CD4-positive, alpha-beta T cell treated with Interleukin-17A for 4 hours (primary cell): Measurements from ENCODE around the gene TRIO.

Experiments
- DNase-seq: peaks from one replicate; pipeline ENCODE4 v3.0.0-alpha.2; 2020; ENCODE audit warnings: mixed read lengths

Gene TRIO

DNA sequence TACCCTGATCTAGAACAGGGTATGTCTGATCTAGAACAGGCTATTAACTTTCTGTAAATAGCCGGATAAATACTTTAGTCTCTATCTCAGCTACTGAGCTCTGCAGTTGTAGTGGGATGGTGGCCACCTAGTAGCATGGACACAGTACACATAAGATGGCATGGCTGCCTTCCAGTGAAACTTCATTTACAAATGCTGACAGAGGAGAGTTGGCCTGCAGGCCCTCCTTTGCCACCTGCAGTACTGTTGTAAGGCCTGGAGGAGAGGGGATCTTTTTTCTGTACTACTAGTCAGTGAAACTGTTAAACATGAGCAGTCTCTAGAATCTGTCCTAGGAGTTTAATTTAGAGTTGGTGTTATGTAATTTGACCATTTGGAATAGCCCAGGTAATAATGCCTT, 86.0 kb downstream of the TRIO start:
- DNase-seq: no peak

DNA sequence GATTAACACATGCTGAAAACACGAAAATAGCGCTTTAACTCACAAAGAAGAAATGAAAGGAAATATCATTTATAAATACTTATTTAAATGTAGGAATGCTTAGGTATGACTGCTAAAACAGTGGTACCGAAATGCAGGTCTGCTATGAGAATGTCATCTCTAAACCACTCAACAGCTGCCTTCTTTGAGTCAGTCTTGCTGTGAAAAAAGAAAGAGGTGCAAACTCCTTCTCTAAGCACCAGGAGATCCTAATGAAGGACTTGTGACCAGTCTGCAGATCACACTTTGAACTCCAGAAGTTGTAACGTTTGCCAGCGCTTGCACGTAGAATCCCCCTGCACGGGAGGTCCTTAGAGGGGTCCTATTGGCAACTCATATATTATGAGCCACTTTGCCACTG, 86.6 kb downstream of the TRIO start:
- no peak for DNase-seq

DNA sequence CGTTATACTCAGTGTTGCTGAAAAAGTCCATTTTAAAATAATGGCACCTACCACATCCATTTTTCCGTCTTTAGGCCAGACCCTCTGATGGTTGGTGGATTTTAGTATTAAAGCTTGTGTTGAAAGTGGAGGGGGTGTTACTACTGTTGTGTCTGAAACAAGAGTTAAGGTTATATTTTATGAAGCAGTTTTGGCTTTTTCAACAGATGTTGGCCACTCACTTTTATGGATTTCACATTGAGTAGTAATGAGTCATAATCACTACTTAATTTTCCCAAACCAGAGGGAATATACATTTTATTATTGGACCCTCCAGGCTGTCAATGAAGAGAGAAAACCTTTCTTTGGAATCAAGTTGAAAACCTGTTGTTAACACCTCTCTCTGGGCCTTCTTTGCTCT, 88.0 kb downstream of the TRIO start:
- DNase-seq: no peak

DNA sequence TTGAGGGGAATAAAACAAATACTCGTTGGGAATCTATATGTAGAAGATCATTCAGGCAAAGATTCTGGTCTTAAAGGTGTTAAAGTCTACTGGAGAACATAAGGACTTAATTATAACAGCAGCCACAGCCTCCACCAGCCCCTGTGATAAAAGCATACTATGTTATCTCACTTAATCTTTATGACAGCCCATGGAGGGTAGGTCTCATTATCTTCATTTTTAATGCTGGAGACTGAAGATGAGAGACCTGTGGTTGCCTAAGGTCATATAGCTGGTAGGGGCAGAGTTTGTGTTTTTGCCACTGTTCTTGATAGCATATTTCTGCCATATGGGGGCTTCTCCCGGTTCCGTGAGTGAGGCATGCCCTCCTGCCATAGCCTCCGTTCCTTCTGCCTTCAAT, 88.7 kb downstream of the TRIO start:
- no peak for DNase-seq

DNA sequence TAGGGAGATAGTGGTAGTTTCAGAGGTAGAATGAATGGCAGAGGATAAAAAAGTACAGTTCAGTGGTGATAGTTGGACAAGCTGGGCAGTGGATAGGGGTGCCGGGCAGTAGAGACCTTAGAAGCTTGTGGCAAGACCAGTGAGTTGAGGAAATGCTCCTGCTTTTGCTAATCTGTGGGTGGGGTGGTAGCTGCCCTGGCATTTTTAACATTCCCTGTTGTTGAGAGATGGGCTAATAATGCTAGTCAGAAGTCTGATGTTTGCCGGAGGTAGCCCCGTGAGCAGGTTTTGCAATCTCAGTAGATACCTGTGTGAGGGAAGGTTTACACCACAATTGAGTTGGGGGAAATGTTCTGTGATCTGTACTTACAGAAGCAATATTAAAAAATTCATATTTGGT, 91.1 kb downstream of the TRIO start:
- DNase-seq: no peak

DNA sequence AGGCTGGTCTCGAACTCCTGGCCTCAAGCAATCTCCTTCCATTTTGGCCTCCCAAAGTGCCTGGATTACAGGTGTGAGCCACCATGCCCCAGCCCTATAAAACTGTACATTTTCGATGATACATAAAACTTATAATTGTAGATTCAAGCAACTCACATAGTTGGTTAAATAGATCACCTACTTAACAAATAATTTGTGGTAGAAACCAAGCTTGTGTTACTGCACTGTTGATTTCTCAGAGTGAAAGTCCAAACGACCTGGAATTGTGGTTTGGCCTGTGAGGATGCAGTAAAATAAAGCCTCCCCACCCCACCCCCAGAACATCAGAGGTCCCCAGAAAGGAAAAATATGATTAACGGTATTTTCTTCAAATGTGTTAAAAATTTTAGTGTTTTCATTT, 92.7 kb downstream of the TRIO start:
- no peak for DNase-seq

DNA sequence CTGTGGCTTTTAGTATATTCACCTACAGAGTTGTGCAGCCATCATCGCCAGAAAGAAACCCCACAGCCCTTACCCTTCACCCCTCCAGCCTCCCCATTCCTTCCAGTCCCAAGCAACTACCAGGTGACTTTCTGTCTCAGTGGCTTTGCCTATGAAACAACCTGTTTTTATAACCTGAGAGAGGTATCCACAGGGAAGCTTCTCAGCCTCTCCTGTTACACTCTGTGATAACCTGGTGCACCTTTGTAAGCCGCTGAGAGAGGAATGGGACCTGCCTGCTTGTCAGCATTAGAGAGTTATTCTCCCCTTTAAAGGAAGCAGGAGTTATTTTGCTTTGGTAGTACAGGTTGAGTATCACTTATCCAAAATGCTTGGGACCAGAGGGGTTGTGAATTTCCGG, 93.6 kb downstream of the TRIO start:
- no peak for DNase-seq

DNA sequence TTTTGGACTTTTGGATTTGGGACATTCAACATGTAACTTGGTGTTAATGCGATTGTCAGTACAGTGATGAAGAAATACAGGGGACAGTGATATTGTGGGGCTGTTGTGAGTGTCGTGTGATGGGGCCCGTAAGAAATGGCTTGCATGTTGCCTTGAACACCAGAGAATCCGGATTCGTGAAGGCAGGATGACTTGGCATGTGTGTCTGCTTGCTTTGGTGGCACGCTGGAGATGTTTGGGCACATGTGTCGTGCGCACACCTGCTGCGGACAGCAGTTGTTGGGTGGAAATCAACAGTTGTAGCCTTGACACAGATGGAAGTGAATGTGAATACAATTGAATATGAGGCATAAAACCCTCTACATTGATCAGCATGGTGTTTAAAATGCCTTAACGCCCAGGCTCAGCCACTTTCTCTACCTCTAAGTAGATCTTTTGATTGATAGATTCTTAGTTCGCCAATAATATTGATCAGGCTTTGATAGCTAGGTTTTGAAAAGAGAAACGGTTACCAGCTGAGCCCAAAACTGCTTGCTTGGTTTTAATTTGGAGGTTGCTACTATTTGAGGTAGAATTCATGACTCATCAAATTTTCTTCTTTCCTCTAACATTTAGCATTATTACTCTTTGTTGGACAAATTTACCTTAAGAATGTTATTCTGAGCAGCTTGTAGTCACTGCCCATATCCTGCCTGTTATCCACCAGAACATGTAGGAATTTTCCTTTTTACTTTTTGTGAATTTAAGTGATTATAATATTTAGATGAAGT, 94.4 kb downstream of the TRIO start:
- DNase-seq: no peak

DNA sequence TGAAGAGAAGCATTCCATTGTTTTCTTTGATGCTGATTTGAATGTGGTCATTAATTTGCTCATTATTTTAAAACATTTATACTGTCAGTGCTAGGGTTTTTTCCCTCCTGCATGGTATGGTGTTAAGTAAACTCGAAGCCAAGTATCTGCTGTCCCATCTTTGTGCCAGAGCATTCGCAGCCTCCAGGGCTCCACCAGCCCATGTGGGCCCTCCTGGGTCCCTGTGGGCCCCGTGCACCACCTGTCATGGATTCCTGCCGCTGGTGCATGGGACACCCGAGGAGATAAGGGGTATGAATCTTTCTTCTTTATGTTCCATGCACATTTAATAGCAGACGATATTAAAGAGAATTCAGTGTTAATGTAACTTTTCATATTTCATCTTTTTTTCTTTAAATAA, 95.1 kb downstream of the TRIO start:
- no peak for DNase-seq

DNA sequence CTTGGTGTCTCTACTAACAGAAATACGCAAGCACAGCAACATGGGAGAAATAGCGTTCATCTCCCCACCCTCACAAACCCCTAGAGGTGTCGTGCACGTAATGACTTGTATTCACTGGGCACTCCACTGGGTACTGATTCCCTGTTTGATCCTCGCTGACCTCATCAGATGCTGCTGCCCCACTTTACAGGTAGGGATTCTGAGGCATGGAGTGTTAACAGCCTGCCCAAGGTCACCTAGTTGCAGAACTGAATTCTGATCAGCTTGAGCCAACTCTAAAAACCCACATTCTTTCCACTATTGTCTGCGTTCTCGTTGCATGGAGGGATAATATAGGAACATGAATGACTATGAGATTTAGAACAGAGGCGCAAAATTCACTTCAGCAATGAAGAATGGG, 96.3 kb downstream of the TRIO start:
- DNase-seq: no peak

DNA sequence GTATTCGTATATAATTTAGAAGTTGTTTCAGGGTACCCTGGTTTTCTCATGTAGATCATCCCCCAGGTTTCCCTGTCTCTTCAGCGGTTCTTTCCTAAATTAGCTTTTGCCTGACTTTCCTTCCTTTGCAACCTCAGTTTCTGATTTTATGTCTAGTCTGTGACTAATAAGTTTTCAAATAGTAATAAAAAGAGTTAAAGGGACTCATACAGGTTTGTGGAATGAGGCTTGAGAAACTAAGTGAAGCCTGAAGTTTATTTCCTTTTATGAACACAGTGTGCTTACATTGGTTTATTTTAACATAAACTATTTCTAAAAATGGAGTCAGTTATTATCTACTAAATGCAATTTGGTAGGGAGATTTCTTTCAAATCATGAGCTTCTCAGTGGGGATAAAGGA, 96.8 kb downstream of the TRIO start:
- DNase-seq: no peak

DNA sequence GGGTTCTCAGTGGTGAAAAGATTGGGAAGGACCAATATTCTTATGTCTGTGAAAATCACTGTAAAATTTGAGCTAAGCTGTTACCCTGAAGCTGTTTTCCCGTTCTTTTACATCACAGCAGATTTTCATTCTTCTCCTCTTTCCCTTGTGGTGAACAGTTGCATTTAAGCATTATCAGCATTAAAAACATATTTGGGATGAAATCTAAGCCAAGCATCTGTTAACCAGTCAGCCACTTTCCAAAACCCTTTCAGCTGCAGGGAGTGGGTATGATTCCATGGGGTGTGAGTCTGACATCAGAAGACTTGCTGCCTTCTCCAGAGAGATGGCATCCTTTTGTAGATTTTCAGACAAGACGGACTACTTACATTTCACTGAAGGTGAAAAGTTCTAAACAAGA, 97.2 kb downstream of the TRIO start:
- DNase-seq: no peak

DNA sequence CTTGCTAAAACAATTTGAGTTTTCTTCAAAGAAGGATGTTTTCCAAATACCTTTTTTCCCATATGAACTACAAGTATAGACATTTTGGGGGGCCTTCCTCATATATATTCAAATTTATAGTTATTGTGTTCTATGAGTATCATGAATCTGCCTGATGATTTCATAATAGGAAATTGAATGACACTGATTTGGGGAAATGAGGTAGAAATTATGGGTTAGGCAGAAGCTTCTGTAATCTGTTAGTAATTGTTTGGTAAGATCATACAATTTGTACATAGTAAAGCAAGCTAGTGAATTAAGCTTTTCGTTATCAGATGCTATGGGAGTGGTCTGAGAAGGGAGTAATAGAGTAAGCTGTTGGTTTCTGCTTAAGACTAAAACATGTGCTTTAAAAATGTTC, 98.0 kb downstream of the TRIO start:
- no peak for DNase-seq

DNA sequence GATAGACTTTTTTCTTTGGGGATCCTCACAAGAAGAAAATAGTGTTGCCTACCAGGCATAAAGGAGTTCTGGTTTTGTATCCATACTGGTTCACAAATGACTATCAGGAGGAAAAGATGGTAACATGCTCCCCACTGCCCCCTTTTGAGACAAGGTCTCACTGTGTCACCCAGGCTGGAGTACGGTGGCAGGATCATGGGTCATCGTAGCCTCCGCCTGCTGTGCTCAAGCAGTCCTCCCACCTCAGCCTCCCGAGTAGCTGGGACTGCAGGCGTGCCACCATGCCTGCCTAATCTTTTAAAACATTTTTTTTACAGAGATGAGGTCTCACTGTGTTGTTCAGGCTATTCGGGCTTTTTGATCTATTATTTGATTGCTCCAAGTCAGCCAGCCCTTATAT, 99.3 kb downstream of the TRIO start:
- no peak for DNase-seq

DNA sequence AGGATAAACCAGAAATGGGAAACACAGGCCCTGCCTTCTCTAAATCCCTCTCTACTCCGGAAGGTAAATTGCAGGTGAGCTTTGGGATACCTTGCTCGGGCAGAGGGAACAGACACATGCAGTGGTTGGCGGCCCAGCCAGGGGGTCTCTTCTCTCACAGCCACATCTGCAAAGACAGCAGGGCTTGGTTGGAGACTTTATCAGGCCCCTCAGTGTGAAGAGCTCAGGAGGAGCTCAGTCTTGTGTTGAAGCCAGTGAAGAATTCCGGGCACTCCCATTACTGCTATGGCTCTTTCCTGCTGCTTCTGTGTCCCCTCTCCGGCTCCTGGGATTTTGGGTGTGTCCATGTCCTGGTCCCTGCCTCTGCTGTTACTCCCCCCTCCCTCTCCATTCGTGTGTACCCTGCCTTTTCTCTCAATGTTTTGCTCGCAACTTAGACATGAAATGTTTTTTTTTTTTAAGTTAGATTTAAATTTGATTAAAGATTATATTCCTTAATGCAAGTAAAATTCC, 99.8 kb downstream of the TRIO start:
- no peak for DNase-seq

DNA sequence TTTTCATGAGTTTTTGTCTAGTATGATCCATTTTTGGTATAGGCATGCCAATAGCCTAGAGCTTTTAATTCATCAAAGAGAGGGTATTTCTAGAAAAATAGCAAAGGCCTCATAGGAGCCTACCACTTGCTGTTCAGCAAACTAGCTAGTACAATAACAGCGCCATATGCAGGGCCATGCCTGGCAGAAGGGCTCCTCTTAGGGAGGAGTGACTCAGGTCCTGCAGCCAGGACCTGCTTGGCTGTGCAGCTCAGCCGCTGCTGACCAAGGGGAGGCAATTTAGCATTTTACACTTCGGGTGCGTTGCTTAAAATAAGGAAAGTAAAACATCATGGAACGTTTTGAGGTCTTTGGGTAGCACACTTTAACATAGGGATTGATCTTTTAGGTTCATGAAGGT, 100.6 kb downstream of the TRIO start:
- DNase-seq: no peak

DNA sequence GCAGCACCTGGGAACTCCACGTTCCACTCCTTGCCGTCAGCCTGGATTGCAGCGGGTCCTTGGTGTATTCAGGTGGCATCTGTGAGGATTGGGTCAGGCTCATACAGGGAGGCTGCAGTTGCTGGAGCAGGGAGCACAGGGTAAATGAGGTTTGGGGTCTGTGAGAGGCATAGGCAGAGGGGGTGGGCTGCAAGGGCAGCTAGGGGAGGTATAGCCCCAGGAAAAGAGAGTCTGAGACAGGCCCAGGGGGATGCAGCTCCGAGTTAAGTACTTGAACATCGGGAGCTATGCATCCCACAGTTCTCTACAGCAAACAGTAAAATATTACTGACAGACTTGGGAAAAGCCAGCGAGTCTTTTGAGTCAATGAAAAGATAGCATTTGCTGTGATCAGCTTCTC, 101.6 kb downstream of the TRIO start:
- DNase-seq: no peak

DNA sequence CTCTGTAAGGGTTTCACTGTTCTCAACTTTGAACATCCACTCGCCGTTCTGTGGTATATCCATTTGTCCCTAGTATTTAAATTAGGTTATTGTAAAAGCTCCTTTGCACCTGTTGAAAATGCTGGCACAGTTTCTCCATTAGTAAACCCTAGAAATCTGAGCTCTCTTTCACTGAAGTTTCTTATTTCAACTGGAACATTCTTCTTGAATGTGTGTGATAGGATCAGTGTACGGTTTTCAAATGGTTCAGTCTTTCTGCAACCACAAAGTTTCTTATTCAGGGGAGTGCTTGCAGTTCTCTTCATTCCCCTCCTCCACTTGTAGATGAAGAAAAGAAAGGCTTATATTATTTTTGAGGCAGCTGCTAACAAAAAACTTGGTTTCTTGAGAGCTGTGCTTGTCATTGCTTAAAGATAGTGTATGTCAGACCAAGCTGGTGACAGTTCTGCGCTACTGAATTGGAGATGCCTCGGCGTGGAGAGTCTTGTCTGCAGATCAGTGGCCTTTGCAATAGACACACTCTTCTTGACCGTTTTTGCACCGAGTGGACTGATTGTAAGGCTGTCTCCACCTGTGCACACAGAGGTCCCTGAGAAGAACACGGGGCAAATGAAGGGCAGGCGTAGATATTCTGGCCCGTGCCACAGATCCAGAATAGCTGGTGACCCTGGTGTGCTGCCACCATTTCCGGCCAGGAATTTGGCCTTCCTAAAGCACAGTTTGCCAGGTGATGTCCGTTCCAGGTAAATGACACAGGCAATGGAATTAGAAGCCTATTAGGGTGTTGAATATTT, 102.2 kb downstream of the TRIO start:
- no peak for DNase-seq

DNA sequence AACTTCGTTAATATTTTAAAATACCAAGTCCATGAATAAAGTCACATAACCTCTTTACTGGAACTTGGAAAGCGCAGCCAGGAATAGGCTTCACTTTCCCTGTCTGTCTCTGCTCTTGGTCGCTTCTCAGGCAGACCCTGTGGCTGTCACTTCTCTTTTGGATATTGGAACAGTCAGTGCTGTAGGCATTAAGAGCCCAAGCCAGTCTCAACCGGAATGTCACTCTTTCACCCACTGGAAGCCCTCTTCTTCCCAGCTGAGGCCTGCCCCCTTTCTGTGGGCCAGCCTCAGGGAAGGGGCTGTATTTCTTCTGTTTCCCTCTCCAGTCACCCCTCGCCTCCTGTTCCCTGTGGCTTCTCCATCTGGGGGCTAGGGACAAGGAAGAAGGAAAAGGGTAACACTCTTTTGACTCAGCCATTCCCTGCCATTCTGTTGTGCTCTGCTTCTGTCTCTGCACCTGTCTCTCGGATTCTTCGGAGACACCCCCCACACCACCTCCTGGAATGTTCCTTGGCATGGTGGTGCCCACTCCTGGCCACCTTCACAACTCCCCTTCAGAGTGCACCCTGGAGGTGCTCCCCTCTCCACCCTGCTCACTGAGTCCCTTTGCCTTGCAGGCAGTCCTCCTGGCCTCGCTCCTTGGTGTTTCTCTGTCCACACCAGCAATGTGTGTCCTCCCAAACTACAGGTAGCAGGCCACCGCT, 103.4 kb downstream of the TRIO start:
- no peak for DNase-seq

DNA sequence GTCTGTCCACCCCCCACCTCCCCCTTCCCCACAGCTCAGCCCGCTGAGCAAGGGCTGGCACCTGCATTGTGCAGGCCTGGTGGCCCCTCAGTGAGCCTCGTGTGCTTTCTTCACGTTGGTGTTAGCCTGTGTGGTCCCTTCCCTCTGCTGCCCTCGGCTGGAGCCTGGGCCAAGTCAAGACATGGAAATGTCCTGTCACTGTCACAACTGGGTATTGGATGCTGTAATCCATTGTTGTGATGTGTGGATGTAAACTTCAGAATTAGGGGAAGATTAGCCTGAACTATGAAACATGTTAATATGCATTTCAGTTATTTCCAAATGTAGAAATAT, 103.9 kb downstream of the TRIO start:
- DNase-seq: no peak

DNA sequence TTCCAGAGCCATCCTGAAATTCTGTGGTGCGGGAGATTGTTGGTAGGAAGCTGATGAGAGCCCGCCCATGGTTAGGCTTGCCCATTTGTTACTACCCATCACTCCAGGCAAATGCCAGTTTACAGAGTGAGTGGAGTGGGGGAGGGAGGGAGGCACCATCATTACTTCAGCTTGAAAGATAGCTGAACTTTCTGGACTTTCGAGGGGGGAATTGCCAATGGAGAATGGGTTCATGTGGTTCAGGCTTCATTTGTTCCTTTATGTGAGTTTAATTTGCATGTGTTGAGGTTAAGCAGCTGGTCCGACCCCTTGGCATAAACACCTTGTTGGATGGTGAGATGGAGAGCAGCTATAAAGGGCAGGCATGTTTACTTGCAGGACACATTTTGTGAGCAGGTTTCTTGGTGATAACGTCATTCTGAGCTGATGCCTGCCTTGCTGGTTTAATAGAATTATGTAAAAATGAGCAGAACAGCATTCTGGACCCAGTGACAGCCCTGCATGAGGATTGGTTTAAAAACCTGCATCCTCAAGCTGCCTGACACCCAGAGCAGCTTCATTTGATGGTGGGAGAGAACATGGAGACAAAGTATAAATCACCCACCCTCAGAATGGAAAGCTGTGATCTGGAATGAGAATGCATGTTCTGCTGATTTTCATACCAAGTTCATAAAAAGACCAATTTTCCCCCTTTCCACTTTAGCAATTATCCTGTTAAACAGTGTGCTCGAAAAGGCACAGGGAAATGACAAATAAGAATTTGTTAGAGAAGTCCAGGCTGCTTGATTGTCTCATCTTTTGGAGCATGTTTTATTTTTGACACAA, 106.3 kb downstream of the TRIO start:
- DNase-seq: no peak

DNA sequence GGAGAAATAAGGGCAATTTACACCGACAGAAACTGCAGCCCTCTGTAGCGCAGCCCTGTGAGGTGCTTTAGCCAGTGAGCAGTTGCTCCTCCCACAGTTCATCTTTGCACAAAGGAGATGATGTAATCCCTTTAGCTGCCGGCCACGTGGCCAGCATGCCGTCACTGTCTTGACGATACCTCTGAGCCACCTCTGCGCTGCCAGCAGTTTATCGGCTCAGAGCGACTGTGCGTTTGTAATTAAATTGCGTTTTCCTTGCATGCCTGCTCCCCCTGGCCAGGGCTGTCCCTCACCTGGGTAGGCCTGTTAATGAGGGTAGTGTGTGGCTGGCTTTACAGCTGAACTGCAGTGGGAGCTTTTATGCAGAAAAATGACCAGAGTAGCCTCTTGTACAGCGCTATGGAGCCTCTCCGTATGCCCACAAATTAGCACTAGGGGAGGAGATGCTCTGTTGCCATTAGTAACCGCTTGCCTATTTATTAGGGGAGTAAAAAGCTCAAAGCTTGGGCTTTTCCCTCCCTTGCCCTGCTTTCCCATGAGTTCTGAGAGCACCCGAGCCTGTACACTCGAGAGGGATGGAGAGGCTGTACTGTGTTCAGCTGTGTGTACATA, 107.0 kb downstream of the TRIO start:
- DNase-seq: no peak
